PFSK-1 (cell line): ENCODE data around the gene MED15.

Experiments
- FOXP2 ChIP-seq: optimal IDR thresholded peaks from 2 replicates; pipeline ENCODE3; 2011; ENCODE audit warnings: borderline replicate concordance, control low read depth, inconsistent platforms; ENCODE audit not compliant: insufficient read depth; ENCODE audit errors: extremely low read length, extremely low read depth
- POLR2AphosphoS5 ChIP-seq: IDR thresholded peaks from 2 replicates; pipeline ENCODE4 v1.6.1; 2012; ENCODE audit warnings: low read depth, mild to moderate bottlenecking, control low read depth, low read length, moderate library complexity
- REST ChIP-seq, 2 experiments: IDR thresholded peaks; 2 replicates each; pipeline versions ENCODE4 v1.6.1 to v1.8.0; 2011 to 2012; ENCODE audit warnings: low read depth in 2 of 2, low read length in 2 of 2, control low read depth in 1 of 2, inconsistent platforms in 1 of 2, mild to moderate bottlenecking in 1 of 2, moderate library complexity in 1 of 2; ENCODE audit not compliant: insufficient read depth in 1 of 2
- SIN3A ChIP-seq: IDR thresholded peaks from 2 replicates; pipeline ENCODE4 v1.6.1; 2012; ENCODE audit warnings: mild to moderate bottlenecking, low read length, moderate library complexity, borderline replicate concordance; ENCODE audit not compliant: insufficient read depth
- TAF1 ChIP-seq: IDR thresholded peaks from 2 replicates; pipeline ENCODE4 v1.6.1; 2012; ENCODE audit warnings: low read length, control low read depth, borderline replicate concordance; ENCODE audit not compliant: insufficient read depth

The MED15 gene

GRCh38 chr22:20553947-20554741, 46.7 kb downstream of the MED15 start:
- TF ChIP-seq TAF1, result no peak
- TF ChIP-seq SIN3A, result no peak
- no peak for TF ChIP-seq REST (IDR thresholded peaks at IDR 0.05; ENCODE audit: insufficient read depth in 1 of 2, low read depth in 2 of 2, low read length in 2 of 2)
- TF ChIP-seq POLR2AphosphoS5, result no peak
- TF ChIP-seq FOXP2, result no peak

GRCh38 chr22:20554824-20555223, 47.4 kb downstream of the MED15 start:
- TF ChIP-seq TAF1 (no peak), POLR2AphosphoS5 (no peak), REST (IDR thresholded peaks at IDR 0.05; ENCODE audit: insufficient read depth in 1 of 2, low read depth in 2 of 2, low read length in 2 of 2) (no peak), FOXP2 (no peak), SIN3A (no peak)

GRCh38 chr22:20558534-20558933, 51.1 kb downstream of the MED15 start:
- TF ChIP-seq REST (IDR thresholded peaks at IDR 0.05; ENCODE audit: insufficient read depth in 1 of 2, low read depth in 2 of 2, low read length in 2 of 2), result no peak
- no peak for TF ChIP-seq POLR2AphosphoS5
- TF ChIP-seq TAF1, result no peak
- TF ChIP-seq FOXP2, result no peak

GRCh38 chr22:20559174-20559760, 51.9 kb downstream of the MED15 start:
- TF ChIP-seq POLR2AphosphoS5 (no peak), FOXP2 (no peak), TAF1 (no peak), REST (IDR thresholded peaks at IDR 0.05; ENCODE audit: insufficient read depth in 1 of 2, low read depth in 2 of 2, low read length in 2 of 2) (no peak), SIN3A (no peak)
